GM19239 (cell line): Measurements from ENCODE around the gene POP4.

Experiments
- DNase-seq: peaks from one replicate; pipeline ENCODE4 v3.0.0; 2011; ENCODE audit warnings: low spot score; ENCODE audit not compliant: insufficient read length
- FAIRE-seq: peaks from 2 replicates; lab custom pipeline; 2011; peaks lifted over from hg19 to GRCh38; lab: Jason Lieb, UNC

Gene POP4

DNA sequence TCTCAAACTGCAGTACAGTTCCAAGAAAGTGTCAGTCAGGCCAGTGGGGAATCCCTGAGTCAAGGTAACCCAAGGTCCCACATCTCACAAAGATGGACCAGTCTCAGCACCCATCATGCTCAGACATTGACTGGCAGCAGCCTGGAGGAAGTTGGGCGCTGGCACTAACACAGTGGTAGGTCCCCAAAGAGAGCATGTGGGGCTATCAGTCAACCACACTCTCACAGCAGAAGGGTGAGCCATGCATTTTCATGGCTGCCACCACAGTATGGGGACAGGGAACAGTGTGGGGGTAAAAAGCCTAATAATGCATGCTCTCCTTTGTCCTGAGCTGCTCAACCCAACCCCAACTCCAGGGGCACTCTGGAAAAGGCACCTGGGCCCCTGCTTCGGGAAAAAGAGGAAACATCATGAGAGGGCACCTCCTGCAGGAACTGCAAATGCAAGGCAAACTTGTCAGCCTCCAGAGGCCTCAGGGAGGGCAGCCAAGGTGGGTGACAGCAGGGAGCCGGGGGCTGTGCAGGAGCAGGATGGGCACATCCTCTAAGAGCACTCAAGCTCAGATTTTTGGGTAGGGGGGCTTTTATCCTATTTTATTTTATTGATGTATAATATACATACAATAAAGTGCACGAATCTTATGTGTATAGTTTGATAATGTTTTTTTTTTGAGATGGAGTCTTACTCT is 49.7 kb downstream of the POP4 start:
- no peak for FAIRE-seq
- no peak for DNase-seq

DNA sequence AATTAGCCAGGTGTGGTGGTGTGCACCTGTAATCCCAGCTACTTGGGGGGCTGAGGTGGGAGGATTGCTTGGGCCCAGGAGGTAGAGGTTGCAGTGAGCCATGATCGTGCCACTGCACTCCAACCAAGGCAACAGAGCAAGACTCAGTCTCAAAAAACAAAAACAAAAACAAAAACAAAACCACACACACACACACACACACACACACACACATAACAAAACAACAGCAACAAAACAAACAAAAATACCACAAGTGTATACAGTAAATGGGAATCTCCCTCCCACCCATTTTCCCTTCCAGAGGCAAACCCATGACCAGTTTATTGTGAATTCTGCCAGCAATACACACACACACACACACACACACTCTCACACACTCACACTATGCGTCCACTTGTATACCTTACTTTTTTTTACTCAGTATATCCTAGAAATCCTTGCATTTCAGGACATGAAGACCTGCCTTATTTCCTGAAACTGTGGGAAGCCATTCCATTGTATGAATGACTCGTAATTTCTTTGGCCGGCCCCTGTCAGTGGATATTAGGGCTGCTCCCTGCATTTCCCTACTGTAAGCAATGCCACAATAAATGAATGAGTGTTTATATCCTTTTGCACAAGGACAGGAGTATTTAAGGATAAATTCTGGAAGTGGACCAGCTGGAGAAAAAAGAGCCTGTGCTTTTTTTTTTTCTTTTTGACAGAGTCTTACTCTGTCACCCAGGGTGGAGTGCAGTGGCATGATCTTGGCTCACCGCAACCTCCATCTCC is 52.3 kb downstream of the POP4 start:
- FAIRE-seq (no peak), DNase-seq (no peak)

DNA sequence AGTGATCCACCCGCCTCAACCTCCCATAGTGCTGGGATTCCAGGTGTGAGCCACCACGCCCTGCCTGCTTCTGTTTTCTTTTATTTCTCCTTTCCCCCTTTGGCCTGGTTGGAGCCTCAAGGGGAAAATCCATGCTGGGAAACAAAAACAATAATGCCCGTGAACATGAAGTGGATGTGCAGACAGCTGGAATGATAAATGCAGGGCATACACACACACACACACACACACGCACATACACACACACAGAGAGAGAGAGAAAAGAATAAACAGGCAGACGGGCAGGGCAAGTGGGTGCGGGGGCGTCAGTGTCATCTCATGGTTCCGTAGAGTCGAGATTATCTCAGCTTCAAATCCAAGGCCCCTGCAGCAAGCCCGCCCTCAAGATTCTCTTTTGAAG is 54.8 kb downstream of the POP4 start:
- DNase-seq = no peak
- FAIRE-seq = no peak

DNA sequence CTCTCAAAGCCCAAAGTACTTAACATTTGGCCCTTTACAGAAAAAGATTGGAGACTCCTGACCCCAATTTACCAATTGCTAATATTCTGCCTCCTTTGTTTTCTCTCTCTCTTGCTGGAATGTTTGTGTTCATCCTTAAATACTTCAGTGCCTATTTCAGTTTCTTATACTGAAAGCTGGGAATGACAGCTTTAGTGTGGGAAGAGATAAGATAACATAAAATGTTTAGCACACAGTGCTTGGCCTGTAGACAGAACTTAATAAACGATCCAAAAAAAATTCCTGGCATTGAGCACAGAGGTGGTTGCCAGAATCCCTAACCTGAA is 56.2 kb downstream of the POP4 start:
- DNase-seq (no peak), FAIRE-seq (no peak)

DNA sequence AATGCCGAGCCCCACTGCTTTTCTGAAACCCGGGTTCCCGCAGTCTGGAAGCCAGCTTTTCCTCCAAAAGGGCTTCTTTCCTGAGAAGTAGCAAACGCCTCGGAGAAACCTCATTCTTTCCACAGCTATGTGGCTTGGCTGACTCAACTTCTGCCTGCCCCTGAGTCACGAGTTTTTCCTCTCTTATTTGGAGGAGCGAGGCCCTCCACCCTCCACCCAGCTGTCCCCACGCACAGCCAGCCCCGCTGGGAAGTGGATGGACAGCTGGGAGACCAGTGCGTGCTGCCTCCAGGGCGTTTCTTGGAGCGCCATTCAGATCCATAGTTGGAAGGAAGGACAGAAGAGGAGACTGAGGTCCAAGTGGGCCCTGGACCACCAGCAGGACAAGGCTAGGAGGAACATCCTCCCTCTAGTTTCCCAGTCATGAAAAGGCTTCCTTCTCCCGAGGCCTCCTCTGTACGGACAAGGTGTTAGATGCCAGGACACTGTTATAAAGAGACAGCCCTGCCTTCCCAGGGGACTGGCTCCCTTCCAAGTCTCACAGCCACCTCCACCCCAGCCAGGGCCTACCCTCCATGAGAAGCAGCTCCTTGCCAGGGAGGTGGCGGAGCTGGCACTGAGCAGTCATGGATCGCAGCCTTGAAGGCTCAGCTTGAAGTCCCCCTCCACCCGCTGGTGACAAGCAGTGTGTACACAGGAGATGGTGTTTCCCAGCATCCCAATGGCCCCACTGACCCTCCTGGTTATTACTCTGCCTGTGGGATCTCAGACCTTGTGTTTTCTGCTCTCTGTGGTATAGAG is 56.7 kb downstream of the POP4 start:
- FAIRE-seq (no peak), DNase-seq (no peak)

DNA sequence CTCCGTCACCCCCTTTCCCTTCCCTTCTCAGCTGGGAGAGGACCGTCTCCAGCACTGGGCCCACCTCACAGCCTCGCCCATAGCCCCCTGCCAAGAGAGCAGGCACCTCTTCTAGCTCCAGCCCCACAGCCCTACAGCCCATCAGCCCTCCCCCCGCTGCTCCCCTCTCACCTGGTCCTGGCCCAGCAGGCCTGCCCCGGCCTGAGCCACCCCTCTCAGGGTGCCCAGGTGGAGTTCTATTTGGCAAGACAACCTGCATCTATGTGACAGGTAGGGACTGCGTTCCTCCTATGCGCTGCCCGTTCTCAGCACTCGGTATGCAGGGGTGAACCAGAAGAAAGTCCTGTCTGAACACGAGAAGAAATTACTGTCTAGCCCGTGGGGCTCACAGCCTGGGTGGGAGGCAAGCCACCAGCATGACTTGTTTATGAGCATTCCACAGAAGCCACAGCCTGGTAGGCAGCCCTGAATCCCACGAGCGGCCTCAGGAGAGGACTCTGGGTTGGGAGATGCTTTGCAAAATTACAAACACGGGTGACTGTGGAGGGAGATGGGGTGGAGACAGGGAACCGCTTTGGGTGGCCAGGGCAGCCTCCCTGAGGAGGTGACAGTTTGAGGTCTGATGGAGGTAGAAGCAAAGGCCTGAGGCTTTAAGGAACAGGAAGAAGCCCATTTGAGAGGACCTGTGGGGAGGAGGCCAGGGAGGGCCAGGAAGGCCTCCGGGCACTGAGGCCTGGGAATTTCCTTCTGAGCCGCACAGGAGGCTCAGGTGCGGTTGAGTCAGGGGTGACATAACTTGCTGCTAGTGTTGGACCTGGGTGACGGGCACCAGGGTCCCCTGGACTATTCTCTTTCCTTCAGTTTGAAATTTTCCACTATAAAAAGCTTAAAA is 58.0 kb downstream of the POP4 start:
- FAIRE-seq = peak; percentile 8
- no peak for DNase-seq

DNA sequence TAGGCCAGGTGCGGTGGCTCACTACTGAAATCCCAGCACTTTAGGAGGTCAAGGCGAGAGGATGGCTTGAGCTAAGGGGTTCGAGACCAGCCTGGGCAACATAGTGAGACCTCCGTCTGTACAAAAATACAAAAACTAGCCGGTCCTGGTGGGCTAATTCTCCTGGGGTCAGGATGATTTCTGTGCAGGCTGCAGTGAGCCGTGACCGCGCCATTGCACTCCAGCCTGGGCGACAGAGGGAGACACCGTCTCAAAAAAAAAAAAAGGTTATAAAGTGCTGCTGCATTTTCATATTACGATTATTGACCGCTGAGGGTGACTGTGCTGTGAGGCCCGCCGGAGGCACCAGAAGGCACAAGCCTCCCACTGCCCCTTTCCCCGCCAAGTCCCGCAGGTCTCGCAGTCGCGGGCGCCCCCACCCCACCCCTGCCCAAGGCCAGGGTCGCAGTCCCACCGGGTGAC is 58.7 kb downstream of the POP4 start:
- FAIRE-seq = no peak
- no peak for DNase-seq

DNA sequence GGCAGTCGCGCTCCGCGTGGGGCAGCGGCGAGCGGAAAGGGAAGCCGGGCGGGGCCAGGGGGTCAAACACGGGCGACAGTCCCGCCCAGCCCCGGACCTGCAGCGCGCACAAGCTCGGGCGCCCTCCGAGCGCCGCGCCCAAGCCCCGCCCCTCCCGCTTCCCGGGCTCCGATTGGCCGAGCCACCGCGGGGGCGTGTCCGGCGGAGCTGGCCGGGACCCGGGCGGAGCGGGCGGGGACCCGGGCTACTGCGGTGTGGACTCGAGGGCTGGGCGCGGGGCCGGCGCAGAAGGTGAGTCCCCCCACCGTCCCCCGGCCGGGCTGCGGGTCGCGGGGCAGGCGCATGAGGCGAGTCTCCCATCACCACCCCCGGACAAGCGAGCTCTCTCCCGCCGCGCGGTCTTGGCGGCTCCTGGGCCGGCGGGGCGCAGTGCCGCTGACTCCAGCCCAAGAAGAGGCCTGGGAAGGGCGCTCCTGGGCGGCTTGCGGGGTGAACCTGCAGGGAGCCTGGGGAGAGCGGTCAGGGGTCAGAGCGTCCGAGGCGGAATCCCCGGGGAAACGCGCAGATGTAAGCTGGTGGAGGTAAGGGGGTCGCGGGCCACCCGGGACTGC is 59.2 kb downstream of the POP4 start, which contains the start of gene PLEKHF1:
Gene PLEKHF1, plus strand, starts transcription at position 247 of the 611 bp plus-strand sequence. CDS start 8,379 bp downstream, outside the sequence.
- FAIRE-seq (peak; percentile 57), DNase-seq (peak; percentile 94)

DNA sequence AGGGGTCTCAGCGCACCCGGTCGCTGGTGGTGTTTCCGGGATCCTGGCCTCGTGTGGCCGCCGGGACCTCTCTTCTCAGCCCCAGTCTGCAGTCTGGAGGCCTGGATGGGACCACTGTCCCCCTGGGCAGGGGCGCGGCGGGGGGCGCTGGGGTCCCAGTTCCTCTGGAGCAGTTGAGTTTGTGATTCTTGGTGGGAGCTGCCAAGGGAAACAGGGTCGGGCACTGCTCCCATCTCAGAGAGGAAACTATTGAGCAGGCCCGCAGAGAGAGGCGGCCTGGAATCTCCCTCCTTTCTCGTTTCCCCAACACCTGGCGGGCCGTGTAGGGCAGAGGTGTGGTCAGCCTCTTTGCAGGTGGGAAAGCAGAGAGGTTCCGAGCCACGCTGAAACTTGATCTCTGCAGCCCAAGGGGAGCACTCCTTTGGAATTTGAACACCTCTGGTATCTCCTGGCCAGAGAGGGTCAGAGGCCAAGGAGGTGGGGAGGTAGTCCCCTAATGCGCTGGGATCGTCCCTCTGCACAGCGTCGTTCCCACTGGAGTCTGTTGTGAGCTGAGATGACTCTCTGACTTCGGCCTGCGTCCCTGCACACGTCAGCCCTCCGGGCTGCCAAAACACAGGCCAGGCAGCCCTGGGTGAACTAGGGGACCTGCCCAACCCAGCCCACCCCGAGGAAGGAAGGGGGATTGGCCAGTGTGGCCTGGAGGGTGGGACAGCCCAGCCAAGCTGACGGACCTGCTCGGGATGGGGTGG is 59.9 kb downstream of the POP4 start:
- FAIRE-seq = no peak
- DNase-seq = no peak
